HEK293T (cell line): Measurements from ENCODE around the gene PDGFRB.
A peak's percentile ranks its signal among the peaks of the same experiment; 100 is the strongest.

Experiments used
- ARNT ChIP-seq: fragments of 450-650 bp; IDR thresholded peaks from 2 replicates; pipeline ENCODE4 v1.6.1; 2017; ENCODE audit warnings: mild to moderate bottlenecking
- BHLHE40 ChIP-seq: fragments of 450-650 bp; IDR thresholded peaks from 2 replicates; pipeline ENCODE4 v1.6.1; 2016; ENCODE audit warnings: mild to moderate bottlenecking, moderate library complexity, borderline replicate concordance
- ELF4 ChIP-seq: fragments of 450-650 bp; IDR thresholded peaks from 2 replicates; pipeline ENCODE4 v1.6.1; 2017; ENCODE audit warnings: antibody characterized with exemption
- FOXA1 ChIP-seq: fragments of 450-650 bp; IDR thresholded peaks from 2 replicates; pipeline ENCODE4 v1.6.1; 2016; ENCODE audit warnings: mild to moderate bottlenecking
- FOXK2 ChIP-seq: fragments of 450-650 bp; IDR thresholded peaks from 2 replicates; pipeline ENCODE4 v1.6.1; 2016; ENCODE audit warnings: mild to moderate bottlenecking
- FOXM1 ChIP-seq: fragments of 450-650 bp; IDR thresholded peaks from 2 replicates; pipeline ENCODE4 v1.6.1; 2017; ENCODE audit warnings: mild to moderate bottlenecking, borderline replicate concordance
- HDGF ChIP-seq: fragments of 450-650 bp; IDR thresholded peaks from 2 replicates; pipeline ENCODE4 v1.6.1; 2017; ENCODE audit warnings: antibody characterized with exemption, borderline replicate concordance
- LEF1 ChIP-seq: fragments of 450-650 bp; IDR thresholded peaks from 2 replicates; pipeline ENCODE4 v1.6.1; 2017; ENCODE audit warnings: mild to moderate bottlenecking, borderline replicate concordance
- NFRKB ChIP-seq: fragments of 450-650 bp; IDR thresholded peaks from 2 replicates; pipeline ENCODE4 v1.6.1; 2016; ENCODE audit warnings: mild to moderate bottlenecking, moderate library complexity
- SP1 ChIP-seq: fragments of 450-650 bp; IDR thresholded peaks from 2 replicates; pipeline ENCODE4 v1.6.1; 2017
- SUZ12 ChIP-seq: fragments of 450-650 bp; IDR thresholded peaks from 2 replicates; pipeline ENCODE4 v1.6.1; 2016; ENCODE audit warnings: mild to moderate bottlenecking
- TF ChIP-seq, protein P1 (sequence below): fragments of 450-650 bp; IDR thresholded peaks from 2 replicates; pipeline ENCODE4 v1.6.1; 2016

- TF ChIP-seq, protein P1, sequence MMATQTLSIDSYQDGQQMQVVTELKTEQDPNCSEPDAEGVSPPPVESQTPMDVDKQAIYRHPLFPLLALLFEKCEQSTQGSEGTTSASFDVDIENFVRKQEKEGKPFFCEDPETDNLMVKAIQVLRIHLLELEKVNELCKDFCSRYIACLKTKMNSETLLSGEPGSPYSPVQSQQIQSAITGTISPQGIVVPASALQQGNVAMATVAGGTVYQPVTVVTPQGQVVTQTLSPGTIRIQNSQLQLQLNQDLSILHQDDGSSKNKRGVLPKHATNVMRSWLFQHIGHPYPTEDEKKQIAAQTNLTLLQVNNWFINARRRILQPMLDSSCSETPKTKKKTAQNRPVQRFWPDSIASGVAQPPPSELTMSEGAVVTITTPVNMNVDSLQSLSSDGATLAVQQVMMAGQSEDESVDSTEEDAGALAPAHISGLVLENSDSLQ, result no peak
- TF ChIP-seq ELF4 (no peak), FOXA1 (no peak), SP1 (no peak), SUZ12 (no peak), NFRKB (no peak), BHLHE40 (no peak), FOXK2 (no peak), ARNT (no peak), FOXM1 (no peak), LEF1 (no peak), HDGF (peak; percentile 44; the same call in 1 of the 2 replicates)
Measured at GRCh38 chr5:150161242-150162141, 5.8 kb upstream of the PDGFRB start.
